Stimulated activated CD8-positive, alpha-beta memory T cell treated with anti-CD3 and anti-CD28 coated beads, Interleukin-4, amount 100 ng/mL, for 24 hours (primary cell): ENCODE measurements around the gene CCDC194.

ENCODE experiments used
- DNase-seq: peaks from one replicate; pipeline ENCODE4 v3.0.0-alpha.2; 2020; ENCODE audit warnings: low read depth

Gene CCDC194, protein sequence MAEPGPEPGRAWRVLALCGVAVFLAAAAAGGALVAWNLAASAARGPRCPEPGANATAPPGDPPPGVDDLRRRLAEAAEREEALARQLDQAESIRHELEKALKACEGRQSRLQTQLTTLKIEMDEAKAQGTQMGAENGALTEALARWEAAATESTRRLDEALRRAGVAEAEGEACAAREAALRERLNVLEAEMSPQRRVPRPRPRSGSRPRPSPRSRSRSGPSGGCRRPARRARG

DNA sequence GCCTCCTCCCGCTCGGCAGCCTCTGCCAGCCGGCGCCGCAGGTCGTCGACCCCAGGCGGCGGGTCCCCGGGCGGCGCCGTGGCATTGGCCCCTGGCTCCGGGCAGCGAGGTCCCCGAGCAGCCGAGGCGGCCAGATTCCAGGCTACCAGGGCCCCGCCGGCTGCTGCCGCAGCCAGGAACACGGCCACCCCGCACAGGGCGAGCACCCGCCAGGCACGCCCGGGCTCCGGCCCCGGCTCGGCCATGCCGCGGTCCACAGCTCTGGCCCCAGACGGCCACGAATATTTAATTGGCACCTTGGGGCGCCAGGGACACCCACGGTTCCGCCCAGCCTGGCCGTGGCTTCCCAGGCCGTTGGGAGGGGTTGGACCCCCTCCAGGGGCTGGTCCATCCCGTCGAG lies at the start of gene CCDC194:
Gene CCDC194, minus strand, starts transcription at position 283 of the 400 bp plus-strand sequence. Its CDS starts 38 bp downstream, at position 245.
- DNase-seq, result no peak

DNA sequence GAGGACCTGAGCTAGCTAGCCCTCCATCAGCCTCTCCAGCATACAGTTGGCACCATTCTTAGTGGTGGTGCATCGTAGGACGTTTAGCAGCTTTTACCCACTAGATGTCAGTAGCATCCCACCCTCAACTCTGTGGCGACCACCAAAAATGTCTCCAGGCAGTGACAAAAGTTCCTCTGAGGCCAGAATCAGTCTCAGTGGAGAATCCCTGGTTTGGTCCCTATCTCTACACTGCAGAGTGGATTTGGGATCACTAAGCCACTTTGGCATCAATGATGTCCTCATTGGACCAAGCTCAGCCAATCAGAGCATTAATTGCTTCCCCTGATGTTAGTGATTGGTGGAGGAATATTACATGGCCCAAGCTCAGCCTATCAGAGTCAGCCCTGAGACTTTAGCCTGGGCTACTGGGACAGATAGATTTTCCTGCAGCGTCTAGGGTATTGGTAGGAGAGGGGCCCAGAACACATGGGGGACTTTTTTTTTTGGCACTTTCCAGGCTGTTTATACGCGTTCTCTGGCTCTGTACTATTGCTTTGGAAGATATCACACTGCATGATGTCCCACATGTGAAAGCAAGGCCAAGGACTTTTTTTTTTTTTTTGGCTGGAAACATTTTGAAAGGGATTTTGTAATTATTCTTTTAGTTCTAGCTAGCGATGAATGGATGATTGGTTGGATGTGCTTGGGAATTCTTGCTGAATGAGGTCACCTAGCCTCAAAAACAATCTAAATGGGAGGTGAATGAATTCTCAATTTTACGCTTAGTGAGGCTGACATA lies 47.4 kb upstream of the CCDC194 start:
- no peak for DNase-seq

DNA sequence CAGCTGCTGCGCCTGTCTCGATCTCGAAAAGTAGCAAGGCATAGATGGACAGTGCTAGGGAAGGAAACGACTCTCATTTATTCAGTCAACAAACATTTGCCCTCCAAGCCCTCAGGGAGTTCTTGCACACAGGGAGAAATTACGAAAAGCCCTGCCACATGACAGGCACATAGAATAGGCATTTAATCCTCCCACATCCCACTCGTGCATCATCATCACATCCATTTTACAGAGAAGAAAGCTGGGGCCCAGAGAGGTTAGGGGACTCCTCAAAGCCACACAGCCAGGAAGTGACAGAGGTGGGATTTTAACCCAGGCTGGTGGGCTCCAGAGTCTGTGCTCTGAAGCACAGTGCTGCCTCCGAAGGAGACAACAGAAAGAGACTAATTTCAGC lies 42.9 kb upstream of the CCDC194 start:
- no peak for DNase-seq

DNA sequence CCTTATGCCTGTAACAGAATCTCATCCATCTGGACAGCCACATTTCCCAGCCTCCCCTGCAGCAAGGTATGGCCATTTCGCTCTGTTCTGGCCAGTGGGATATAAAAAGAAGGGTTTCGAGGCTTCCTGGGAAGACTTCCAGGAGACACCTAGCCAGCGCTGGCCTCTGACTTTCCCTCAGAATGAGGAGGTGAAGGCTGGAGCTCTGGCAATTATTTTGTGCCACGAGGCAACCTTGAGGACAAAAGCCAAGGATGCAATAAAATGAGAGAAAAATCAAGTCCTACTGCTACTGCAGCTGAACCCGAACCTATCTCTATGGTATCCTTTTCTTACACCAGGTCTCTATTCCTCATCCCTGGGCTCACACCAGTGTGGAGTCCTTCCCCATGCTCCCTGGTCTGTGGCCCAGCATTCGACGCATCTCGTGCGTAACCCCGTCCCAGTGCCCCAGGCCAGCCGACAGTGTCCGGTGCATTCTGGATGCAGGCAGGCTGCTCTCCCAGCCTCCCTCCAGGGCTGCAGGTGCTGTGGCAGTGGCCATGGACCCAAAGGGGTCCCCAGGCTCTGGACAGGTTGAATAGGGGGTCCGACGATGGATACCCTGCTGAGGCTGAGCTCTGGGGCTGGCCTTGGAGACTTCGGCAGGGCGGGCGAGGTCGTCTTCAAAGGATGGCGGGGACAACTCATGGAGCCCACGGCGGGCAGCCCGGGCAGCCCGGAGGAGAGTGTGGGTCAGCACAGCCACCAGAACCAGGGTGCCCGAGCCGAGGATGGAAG lies 42.3 kb upstream of the CCDC194 start:
- no peak for DNase-seq

DNA sequence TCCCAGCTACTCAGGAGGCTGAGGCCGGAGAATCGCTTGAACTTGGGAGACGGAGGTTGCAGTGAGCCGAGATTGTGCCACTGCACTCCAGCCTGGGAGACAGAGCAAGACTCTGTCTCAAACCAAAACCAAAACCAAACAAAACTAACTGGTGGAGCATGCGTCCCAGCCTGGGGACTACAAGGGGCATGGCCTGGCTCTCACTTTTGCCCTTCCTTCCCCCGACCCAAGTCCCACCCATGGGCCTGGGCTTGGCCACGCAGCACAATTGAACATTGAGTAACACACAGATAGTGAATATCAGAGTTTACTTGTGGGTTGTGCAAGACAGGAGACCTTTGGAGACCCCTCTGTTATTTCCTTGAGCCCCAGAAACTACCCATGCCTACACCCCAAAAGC lies 41.2 kb upstream of the CCDC194 start:
- DNase-seq, result no peak

DNA sequence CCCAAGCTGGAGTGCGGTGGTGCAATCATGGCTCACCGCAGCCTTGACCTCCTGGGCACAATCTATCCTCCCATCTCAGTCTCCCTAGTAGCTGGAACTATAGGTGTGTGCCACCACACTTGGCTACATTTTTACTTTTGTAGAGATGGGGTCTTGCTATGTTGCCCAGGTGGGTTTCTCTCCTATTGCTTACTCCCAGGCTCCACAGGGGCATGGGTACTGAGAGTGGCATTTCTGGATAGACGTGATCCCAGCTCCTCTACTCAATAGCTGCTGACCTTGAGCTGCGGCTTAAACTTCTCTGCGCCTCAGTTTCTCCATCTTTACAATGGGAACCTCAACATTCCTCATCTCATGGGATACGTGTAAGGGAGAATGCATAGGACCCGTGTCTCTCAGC lies 37.4 kb upstream of the CCDC194 start:
- no peak for DNase-seq

DNA sequence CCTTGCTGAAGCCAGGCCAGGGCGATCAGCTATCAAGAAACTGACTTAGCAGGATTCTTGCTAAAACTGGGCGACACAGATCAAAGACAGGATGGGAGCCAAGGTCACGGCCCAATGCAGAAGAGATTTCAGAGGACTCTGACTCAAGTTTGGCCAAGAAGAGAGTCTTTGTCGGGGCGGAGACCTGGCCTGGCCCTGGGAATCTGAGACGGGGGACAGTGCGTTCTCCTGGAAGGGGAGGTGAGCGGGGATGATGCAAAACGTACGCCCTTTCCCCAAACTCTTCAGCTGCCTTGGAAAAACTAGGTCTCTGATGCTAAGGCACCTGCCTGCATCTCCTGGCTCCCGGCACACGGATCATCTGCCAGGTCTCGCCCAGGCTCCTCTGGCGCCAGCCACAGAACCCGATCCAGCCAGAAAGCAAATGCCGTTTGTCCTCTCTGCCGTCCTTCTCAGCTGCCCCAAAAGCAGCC lies 35.7 kb upstream of the CCDC194 start:
- no peak for DNase-seq

DNA sequence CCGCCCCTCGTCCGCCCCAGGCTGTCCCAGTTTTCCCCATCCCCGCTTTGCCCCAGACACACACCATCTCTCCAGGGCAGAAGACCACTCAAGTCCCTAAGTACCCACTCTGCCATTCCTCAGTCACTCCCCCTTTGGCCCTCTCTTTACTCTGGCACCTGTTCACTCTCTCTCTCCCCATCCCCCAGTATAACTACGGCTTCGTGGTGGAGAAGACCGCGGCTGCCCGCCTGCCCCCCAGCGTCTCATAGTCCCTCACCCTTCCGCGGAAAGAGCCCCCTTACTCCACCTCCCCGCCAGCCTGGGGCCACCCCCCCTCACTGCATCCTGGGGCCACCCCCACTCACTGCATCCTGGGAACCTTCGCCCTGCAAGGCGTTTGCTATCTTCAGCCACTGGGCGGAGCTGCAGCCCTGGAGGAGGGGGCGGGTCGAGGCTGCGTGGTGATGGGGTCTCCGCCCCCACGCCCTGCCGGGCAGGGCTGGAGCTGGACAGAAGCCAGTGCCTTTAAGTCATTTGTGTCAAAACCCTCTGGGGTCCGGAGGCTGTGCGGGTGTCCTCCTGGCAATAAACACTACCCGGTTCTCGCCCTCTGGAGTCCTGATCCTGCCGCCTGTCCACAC lies 30.9 kb upstream of the CCDC194 start:
- DNase-seq, result no peak

DNA sequence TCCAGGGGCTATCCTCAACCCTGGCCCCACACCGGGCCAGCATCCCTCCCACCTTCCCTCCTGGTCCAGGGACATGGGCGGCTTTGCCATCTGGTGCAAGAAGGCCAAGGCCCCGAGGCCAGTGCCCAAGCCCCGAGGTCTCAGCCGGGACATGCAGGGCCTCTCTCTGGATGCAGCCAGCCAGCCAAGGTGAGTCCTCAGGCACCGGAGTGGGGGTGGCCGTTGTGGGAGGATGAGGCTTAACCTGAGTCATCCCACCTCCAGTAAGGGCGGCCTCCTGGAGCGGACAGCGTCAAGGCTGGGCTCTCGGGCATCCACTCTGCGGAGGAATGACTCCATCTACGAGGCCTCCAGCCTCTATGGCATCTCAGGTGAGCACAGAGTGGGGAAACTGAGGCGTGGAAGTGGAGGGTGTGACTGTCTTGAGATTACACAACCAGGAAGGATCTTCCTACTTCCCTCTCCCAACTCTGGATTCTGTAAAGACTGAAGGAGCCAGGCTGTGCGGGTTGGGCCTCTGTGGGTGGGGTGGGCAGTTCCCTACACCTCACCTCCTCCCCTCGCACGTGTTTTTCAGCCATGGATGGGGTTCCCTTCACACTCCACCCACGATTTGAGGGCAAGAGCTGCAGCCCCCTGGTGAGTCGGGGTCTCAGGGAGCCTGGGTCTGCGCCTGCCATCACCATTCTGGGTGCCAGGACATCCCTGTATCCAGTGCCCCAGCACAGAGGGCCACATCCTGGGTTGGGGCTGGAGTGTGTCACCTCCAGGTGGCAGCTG lies 29.6 kb upstream of the CCDC194 start:
- no peak for DNase-seq

DNA sequence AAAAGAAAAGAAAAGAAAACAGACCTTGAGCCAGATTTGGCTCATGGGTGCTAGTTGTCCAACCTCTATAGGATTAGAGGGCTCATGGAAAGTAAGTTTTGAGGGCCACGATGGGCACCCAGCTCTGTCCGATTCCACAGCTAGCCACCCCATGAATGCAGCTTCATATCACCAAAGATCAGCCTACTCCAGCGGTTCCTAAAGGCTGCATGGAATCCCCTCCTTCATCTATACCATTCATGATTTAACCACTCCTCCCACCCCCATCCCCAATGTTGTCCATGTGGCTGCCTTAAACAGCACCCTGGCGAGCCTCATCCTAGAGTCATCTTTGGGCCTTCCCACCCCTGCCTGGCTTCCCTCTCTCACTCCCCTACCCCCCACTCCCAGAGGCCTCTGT lies 27.9 kb upstream of the CCDC194 start:
- DNase-seq, result no peak

DNA sequence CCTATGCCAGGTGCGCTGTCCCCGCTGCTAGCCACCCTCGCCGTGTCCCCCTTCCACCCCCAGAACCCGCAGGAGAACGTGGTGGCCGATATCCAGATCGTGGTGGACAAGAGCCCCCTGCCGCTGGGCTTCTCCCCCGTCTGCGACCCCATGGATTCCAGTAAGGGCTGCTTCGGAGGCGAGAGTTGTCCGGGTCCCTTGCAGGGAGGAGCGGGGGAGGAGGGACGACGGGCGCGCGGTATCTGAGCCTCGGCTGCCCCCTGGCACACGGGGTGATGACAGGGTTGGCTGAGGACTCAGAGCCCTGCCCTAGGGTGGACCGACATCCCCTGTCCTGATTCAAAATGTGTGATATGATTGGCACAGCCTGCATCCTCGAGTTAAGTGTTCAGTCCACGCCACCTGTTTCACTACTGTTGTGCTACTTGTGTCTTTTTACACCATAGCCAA lies 26.5 kb upstream of the CCDC194 start:
- no peak for DNase-seq

DNA sequence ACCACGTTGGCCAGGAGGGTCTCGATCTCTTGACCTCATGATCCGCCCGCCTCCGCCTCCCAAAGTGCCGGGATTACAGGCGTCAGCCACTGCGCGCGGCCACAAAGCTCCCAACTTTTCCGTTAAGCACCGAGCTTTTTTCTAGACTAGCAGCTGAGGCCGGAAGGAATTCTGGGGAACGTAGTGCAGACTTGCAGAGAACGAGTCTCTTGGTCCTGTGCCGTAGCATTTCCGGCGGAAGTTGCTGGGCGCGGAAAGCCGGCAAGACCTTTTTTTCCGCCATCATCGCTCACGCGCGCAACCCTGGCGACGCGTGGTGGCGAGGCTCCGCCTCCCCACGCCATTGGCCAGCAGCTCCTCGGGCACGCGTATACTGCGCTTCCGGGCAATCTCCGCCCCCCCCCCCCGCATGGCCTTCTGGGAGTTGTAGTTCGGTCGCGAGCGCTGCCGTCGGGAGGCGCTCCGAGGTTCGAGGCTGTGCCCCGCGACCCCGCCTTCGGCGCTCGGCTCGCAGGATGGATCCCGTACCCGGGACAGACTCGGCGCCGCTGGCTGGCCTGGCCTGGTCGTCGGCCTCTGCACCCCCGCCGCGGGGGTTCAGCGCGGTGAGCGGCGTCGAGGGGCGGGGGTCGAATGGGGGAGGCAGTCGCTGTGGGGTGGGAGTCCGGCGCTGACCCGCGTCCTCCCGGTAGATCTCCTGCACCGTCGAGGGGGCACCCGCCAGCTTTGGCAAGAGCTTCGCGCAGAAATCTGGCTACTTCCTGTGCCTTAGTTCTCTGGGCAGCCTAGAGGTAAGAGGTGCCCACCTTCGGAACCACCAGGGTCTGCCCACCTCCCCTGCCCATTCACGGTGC lies 25.9 kb upstream of the CCDC194 start, which contains the start of gene MVB12A:
Gene MVB12A, plus strand, starts transcription at position 427 of the 854 bp plus-strand sequence. Its CDS starts 89 bp downstream, at position 516.
- DNase-seq, result peak; percentile 93

DNA sequence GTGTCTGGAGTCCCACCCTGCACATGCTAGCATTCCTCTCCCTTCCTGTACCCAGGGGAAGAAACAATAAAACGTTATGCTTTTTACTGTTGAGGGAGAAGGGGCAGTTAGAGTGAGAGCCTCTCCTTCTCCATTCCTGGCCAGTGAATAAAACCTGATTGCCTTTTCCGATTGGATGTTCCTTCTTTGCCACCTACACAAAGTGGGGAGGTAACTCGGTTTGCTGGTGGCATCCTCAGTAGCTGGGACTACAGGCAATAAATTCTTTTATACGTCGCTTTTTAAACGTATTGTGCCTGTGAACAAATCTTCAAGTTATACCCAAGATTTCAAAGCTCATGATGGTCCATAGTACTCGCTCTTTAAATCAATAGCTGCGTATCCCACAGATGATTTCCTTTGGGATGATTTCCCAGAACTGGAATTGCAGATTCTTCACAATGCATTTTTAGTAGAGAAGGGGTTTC lies 25.2 kb upstream of the CCDC194 start:
- no peak for DNase-seq

DNA sequence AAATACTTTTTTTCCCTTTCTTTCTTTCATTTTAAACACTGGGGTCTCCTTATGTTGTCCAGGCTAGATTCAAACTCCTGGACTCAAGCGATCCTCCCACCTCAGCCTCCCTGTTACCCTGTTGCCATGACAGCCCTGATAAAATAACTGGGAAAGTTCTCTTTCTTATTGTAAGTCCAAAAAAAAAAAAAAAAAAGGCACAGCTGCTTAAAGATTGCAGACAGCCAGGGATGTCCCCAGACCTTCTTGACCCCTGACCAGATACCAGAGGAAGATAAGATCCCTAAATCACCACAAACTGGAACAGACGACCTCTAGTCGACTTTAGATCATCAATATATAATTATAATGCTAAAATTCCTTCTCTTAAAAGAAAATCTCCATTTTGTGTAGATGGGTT lies 24.7 kb upstream of the CCDC194 start:
- DNase-seq, result no peak

DNA sequence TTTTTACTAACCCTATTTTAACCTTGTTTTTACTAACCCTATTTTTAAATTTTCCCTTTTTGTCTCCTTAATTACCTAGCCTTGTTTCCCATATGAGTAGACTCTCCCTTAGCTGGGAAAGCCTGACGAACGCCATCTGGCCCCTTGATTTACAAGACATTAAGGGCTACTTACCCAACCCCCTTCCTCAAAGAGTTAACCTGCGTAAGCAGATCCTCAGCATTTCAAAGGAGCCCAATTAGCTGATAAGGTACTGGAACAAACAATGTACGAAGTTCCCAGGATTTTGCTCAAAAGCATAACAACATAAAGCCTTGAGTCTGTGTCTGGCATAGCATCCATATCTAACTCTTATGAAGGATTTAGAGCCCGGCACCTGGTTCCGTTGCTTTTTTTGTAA lies 21.1 kb upstream of the CCDC194 start:
- no peak for DNase-seq

DNA sequence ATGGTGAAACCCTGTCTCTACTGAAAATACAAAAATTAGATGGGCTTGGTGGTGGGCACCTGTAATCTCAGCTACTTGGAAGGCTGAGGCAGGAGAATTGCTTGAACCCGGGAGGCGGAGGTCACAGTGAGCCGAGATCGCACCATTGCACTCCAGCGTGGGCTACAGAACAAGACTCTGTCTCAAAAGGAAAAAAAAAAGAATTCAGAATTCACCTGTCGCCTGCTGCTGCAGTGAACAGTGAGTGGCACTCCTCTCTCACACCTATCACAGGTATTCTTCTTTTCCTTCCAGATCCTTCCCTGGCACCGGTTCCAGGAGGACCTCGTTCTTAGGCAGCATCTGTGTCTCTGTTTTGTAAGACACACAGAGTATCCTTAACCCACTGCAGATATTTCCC lies 20.1 kb upstream of the CCDC194 start:
- DNase-seq, result no peak

DNA sequence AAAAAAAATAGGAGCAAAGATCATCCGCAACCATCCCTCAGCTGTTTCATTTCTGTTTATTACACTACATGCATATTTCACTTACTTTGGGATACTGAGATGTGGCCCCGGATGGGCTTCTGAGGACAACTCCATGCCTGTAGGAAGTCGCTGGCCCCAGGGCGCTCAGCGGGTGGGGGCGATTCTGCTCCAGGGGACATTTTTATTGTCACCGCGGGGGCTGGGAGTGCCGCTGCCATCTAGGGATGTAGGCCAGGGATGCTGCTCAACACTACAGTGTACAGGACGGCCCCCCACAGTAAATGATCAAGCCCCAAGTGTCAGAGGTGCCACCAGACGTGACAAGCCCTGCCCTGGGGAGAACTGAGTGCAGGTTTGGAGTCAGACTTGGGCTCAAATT lies 17.8 kb upstream of the CCDC194 start:
- no peak for DNase-seq

DNA sequence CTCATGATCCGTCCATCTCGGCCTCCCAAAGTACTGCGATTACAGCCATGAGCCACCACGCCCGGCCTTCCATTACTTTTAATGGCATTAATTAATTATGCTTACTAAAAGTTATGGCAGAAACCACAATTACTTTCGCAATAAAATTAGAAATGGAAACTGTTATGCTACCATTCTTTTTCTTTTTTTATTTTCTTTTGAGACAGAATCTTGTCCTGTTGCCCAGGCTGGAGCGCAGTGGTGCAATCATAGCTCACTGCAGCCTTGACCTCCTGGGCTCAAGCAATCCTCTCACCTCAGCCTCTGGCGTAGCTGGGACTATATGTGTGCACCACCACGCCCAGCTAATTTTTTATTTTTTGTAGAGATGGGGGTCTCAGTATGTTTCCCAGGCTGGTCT lies 16.0 kb upstream of the CCDC194 start:
- DNase-seq, result no peak

DNA sequence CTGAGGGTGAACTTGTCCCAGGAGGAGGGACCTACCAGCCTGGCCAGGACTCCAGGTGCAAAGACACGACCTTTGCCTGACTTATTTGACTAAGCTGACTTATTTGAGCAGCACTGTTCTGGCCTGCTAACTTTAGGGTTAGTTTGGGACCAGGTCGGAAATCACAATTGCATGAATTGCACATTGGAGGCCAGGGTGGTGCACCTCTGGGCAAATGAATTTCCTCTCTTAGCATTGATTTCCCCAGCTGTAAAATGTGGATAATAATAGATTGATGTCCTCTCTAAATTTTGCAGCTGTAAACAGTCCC lies 12.8 kb upstream of the CCDC194 start:
- DNase-seq, result no peak

DNA sequence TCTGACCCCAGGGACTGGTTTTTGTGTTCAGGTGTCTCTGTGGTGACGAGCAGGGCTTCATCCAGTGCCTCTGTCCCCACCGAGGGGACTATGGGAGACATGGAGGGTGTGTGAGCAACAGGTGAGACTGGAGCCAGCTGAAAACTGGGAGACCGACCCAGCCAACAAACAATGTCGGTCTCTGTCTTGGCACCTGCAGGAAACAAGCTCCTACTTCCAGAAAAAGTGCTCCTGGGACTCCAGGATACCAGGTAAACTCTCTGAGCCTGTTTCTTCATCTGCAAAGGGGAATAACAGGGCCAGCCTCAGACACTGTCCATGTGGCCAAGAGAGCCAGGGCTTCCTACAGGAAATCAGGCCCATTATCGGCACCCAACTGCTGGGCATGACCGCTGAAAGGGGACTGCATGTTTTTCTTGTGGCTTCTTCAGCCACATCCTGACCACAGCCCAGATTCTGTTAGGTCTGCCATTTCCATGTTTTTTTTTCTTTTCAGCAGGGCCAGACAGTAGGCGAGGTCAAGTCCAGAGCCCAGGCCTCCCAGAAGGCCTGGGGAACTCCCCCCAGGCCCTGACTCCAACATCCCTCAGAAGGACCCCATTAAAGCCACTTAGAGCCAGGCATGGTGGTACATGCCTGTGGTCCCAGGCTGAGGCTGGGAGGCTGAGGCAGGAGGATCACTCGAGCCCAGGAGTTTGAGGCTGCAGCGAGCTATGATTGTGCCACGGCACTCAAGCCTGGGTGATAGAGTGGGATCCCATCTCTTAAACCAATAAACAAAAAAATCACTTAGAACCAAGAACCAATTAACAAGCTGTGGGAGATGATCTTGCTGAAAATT lies 12.3 kb upstream of the CCDC194 start:
- DNase-seq, result no peak
